ENCODE results near the gene MAPK13.
A peak's percentile ranks its signal among the peaks of the same experiment; 100 is the strongest.

The MAPK13 gene

GRCh38 chr6:36187446-36187845 is 57.1 kb downstream of the MAPK13 start:
- peak; percentile 25 for DNase-seq
- in situ Hi-C loops (cut with MboI; ENCODE audit: low pct_unique_long_range_greater_than_20kb, low sequenced_read_pairs), result no loop called here

Data from KBM-7 (cell line).